HepG2 (cell line): ENCODE results near the gene MED25. TPM values are rescaled to one million over a fixed set of nuclear protein-coding genes. Genes with fewer than 3 reads are reported as not detected.
A peak's percentile ranks its signal among the peaks of the same experiment; 100 is the strongest.

ENCODE experiments used
- CAMTA2 ChIP-seq: sonication (generic); formaldehyde crosslinking; IDR thresholded peaks from 2 replicates; pipeline ENCODE4 v1.4.0; 2020; ENCODE audit warnings: mild to moderate bottlenecking, missing genetic modification reagents, borderline replicate concordance
- ELF1 ChIP-seq: sonication (generic); formaldehyde crosslinking; IDR thresholded peaks from 2 replicates; pipeline ENCODE4 v1.4.0; 2020; ENCODE audit warnings: missing genetic modification reagents
- FOSL1 ChIP-seq: sonication (generic); formaldehyde crosslinking; IDR thresholded peaks from 2 replicates; pipeline ENCODE4 v1.9.0; 2021; ENCODE audit warnings: missing genetic modification reagents, borderline replicate concordance
- JUNB ChIP-seq: sonication (generic); formaldehyde crosslinking; IDR thresholded peaks from 2 replicates; pipeline ENCODE4 v1.8.0; 2022; ENCODE audit warnings: missing genetic modification reagents, mild to moderate bottlenecking, borderline replicate concordance
- KDM4B ChIP-seq: sonication (generic); formaldehyde crosslinking; IDR thresholded peaks from 2 replicates; pipeline ENCODE4 v1.4.0; 2020; ENCODE audit warnings: missing genetic modification reagents
- MIXL1 ChIP-seq: IDR thresholded peaks from 2 replicates; pipeline ENCODE4 v1.6.1; 2016
- NR2F2 ChIP-seq: IDR thresholded peaks from 2 replicates; pipeline ENCODE4 v1.6.1; 2012; ENCODE audit warnings: low read depth, inconsistent platforms, borderline replicate concordance
- TOPORS ChIP-seq: sonication (generic); formaldehyde crosslinking; IDR thresholded peaks from 2 replicates; pipeline ENCODE4 v1.8.0; 2023; ENCODE audit warnings: mild to moderate bottlenecking, missing genetic modification reagents
- ZBTB21 ChIP-seq: sonication (generic); formaldehyde crosslinking; IDR thresholded peaks from 2 replicates; pipeline ENCODE4 v1.4.0; 2020; ENCODE audit warnings: missing genetic modification reagents
- ZBTB7A ChIP-seq: sonication (generic); formaldehyde crosslinking; IDR thresholded peaks from 2 replicates; pipeline ENCODE4 v1.8.0; 2022; ENCODE audit warnings: mild to moderate bottlenecking, missing genetic modification reagents
- ZFP37 ChIP-seq: sonication (generic); formaldehyde crosslinking; IDR thresholded peaks from 2 replicates; pipeline ENCODE4 v1.4.0; 2020; ENCODE audit warnings: missing genetic modification reagents, borderline replicate concordance
- ZNF253 ChIP-seq: sonication (generic); formaldehyde crosslinking; IDR thresholded peaks from 2 replicates; pipeline ENCODE4 v1.8.0; 2022; ENCODE audit warnings: mild to moderate bottlenecking, missing genetic modification reagents, borderline replicate concordance
- ZNF432 ChIP-seq: sonication (generic); formaldehyde crosslinking; IDR thresholded peaks from 2 replicates; pipeline ENCODE4 v1.5.0; 2020; ENCODE audit warnings: missing genetic modification reagents, mild to moderate bottlenecking, borderline replicate concordance
- ZNF547 ChIP-seq: sonication (generic); formaldehyde crosslinking; IDR thresholded peaks from 2 replicates; pipeline ENCODE4 v1.5.1; 2020; ENCODE audit warnings: mild to moderate bottlenecking, missing genetic modification reagents
- ZNF841 ChIP-seq: sonication (generic); formaldehyde crosslinking; IDR thresholded peaks from 2 replicates; pipeline ENCODE4 v1.8.1; 2023; ENCODE audit warnings: missing genetic modification reagents, borderline replicate concordance
- polyA plus RNA-seq, 8 experiments: library from polyadenylated mRNA; depleted of rRNA in 3 of 8; stranded (reverse) in 7 of 8; unstranded in 1 of 8; fragments of >200 nt; fragmentation: Illumina TruSeq in 4 of 8; extraction: Trizol in 4 of 8; gene quantifications; 2 replicates each; pipeline versions ENCODE4 v1.2.1 to v1.2.3, GENCODE V29; 2011 to 2016; ENCODE audit warnings: low read depth in 4 of 8, missing spikeins in 1 of 8, mixed read lengths in 1 of 8; ENCODE audit not compliant: insufficient read depth in 1 of 8
- total RNA-seq, 5 experiments: library from RNA; depleted of rRNA; stranded (reverse); fragments of >200 nt; fragmentation: Illumina TruSeq; extraction: Trizol; gene quantifications; 2 replicates each; pipeline ENCODE4 v1.2.3, GENCODE V29; 2016; ENCODE audit warnings: low read depth in 1 of 5
- TF ChIP-seq, protein P1 (sequence below), 2 experiments: IDR thresholded peaks; 2 replicates each; pipeline ENCODE4 v1.6.1; 2011 to 2012; ENCODE audit warnings: low read length in 2 of 2, borderline replicate concordance in 1 of 2, low read depth in 1 of 2, mild to moderate bottlenecking in 1 of 2, moderate library complexity in 1 of 2
- TF ChIP-seq, protein P2 (sequence below): sonication (generic); formaldehyde crosslinking; IDR thresholded peaks from 2 replicates; pipeline ENCODE4 v1.5.0; 2020; ENCODE audit warnings: missing genetic modification reagents, mild to moderate bottlenecking, borderline replicate concordance
- TF ChIP-seq, protein P3 (sequence below): sonication (generic); formaldehyde crosslinking; IDR thresholded peaks from 2 replicates; pipeline ENCODE4 v1.5.0; 2020; ENCODE audit warnings: mild to moderate bottlenecking, missing genetic modification reagents, borderline replicate concordance
- TF ChIP-seq, protein P4 (sequence below): sonication (generic); formaldehyde crosslinking; IDR thresholded peaks from 2 replicates; pipeline ENCODE4 v1.4.0; 2020; ENCODE audit warnings: missing genetic modification reagents

MED25 gene
- total and polyA plus RNA-seq, 2 of the 13 experiments (the other 11 are each of a cell fraction or from before 2014, with no cell fraction given): 11.1 to 15.1 TPM

DNA sequence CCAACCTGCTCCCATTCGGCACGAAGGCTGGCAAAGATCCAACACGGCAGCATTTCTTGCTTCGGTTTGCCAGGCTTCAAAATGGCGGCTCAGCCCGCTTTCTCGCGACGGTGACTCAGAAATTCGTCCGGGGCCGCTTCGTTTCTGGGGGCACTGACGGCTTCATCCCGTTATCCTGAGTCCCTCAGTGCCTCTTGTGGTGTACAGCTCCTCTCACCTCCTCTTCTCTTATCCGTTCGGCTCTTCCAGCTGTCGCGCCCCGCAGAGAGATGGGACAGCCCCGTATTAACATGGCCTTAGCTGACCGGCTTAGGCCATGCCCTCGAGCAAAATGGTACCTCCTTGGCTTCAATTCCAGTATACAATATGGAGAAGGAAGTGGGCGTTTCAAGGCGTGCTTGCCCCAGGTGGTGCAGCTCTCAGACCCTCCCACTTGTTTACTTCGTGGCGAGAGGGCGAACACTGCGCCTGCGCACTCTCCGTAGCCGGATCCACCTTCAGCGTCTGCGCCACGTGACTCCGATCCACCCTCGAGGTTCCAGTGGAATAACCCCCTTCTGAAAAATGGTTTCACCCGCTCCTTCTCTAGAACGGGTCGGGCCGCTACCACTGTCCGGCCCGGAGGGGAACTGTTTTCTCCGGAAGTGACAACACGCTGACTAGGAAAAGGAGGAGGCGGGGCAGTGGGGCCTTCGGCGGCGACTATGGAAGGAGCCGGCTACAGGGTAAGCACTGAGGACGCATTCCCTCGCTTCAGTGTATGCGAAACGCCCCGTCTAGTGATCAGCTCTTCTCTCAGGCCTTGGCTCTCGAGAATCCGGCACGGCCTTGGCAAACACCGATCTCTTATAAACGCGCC lies 59.2 kb downstream of the MED25 start, which contains the start of the genes AKT1S1 and TBC1D17 (continued):
- TF ChIP-seq, protein P1, sequence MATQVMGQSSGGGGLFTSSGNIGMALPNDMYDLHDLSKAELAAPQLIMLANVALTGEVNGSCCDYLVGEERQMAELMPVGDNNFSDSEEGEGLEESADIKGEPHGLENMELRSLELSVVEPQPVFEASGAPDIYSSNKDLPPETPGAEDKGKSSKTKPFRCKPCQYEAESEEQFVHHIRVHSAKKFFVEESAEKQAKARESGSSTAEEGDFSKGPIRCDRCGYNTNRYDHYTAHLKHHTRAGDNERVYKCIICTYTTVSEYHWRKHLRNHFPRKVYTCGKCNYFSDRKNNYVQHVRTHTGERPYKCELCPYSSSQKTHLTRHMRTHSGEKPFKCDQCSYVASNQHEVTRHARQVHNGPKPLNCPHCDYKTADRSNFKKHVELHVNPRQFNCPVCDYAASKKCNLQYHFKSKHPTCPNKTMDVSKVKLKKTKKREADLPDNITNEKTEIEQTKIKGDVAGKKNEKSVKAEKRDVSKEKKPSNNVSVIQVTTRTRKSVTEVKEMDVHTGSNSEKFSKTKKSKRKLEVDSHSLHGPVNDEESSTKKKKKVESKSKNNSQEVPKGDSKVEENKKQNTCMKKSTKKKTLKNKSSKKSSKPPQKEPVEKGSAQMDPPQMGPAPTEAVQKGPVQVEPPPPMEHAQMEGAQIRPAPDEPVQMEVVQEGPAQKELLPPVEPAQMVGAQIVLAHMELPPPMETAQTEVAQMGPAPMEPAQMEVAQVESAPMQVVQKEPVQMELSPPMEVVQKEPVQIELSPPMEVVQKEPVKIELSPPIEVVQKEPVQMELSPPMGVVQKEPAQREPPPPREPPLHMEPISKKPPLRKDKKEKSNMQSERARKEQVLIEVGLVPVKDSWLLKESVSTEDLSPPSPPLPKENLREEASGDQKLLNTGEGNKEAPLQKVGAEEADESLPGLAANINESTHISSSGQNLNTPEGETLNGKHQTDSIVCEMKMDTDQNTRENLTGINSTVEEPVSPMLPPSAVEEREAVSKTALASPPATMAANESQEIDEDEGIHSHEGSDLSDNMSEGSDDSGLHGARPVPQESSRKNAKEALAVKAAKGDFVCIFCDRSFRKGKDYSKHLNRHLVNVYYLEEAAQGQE (IDR thresholded peaks at IDR 0.05; ENCODE audit: borderline replicate concordance in 1 of 2, low read depth in 1 of 2, low read length in 2 of 2): 0 out of 4 replicates have a peak, but pooled peaks of 1 of the 2 experiments have one; percentile 9
- TF ChIP-seq FOSL1 (CRISPR knock-in tag) (0 out of 2 replicates have a peak, but pooled peaks have one; percentile 21), ZNF841 (CRISPR knock-in tag) (no peak), TOPORS (CRISPR knock-in tag) (no peak; the same call in 1 of the 2 replicates), CAMTA2 (CRISPR knock-in tag) (no peak), ZBTB21 (CRISPR knock-in tag) (no peak; the same call in 1 of the 2 replicates), ZFP37 (CRISPR knock-in tag) (no peak), KDM4B (CRISPR knock-in tag) (no peak), ZNF547 (CRISPR knock-in tag) (peak; percentile 62; the same call in 1 of the 2 replicates), ZNF253 (CRISPR knock-in tag) (no peak), ZNF432 (CRISPR knock-in tag) (no peak), MIXL1 (no peak), NR2F2 (no peak), ZBTB7A (CRISPR knock-in tag) (no peak), JUNB (no peak), ELF1 (CRISPR knock-in tag) (peak; percentile 87)
- TF ChIP-seq, protein P2, sequence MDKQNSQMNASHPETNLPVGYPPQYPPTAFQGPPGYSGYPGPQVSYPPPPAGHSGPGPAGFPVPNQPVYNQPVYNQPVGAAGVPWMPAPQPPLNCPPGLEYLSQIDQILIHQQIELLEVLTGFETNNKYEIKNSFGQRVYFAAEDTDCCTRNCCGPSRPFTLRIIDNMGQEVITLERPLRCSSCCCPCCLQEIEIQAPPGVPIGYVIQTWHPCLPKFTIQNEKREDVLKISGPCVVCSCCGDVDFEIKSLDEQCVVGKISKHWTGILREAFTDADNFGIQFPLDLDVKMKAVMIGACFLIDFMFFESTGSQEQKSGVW (CRISPR knock-in tag): no peak
- TF ChIP-seq, protein P3, sequence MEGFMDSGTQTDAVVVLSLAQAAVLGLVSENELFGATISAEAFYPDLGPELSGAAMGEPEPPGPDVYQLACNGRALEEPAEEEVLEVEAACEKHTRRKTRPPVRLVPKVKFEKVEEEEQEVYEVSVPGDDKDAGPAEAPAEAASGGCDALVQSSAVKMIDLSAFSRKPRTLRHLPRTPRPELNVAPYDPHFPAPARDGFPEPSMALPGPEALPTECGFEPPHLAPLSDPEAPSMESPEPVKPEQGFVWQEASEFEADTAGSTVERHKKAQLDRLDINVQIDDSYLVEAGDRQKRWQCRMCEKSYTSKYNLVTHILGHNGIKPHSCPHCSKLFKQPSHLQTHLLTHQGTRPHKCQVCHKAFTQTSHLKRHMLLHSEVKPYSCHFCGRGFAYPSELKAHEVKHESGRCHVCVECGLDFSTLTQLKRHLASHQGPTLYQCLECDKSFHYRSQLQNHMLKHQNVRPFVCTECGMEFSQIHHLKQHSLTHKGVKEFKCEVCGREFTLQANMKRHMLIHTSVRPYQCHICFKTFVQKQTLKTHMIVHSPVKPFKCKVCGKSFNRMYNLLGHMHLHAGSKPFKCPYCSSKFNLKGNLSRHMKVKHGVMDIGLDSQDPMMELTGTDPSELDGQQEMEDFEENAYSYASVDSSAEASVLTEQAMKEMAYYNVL (CRISPR knock-in tag): peak; percentile 2; the same call in 1 of the 2 replicates
- TF ChIP-seq, protein P4, sequence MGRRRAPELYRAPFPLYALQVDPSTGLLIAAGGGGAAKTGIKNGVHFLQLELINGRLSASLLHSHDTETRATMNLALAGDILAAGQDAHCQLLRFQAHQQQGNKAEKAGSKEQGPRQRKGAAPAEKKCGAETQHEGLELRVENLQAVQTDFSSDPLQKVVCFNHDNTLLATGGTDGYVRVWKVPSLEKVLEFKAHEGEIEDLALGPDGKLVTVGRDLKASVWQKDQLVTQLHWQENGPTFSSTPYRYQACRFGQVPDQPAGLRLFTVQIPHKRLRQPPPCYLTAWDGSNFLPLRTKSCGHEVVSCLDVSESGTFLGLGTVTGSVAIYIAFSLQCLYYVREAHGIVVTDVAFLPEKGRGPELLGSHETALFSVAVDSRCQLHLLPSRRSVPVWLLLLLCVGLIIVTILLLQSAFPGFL: no peak
